LHCN-M2 (cell line): ENCODE results near the gene C1R. TPM values are rescaled to one million over a fixed set of nuclear protein-coding genes. Genes with fewer than 3 reads are reported as not detected.
"Not testable (repeated sequence)": the region's sequence is repeated elsewhere in the genome, so short reads cannot be mapped to it uniquely, and the experiment has no call there.

Experiments
- DNase-seq: peaks from one replicate; pipeline ENCODE4 v3.0.0-alpha.2; 2012; ENCODE audit warnings: low read depth
- total RNA-seq: library from RNA; depleted of rRNA; stranded (reverse); fragments of >200 nt; gene quantifications from 2 replicates; pipeline ENCODE4 v1.2.3, GENCODE V29; 2014

Gene C1R
- total RNA-seq, 1 experiment from 2014 or later, result 131 TPM

- DNase-seq, result peak; percentile 72
Observed at GRCh38 chr12:7068240-7068993, 23.8 kb downstream of the C1R start.

GRCh38 chr12:7067096-7067495, 25.1 kb downstream of the C1R start:
- no peak for DNase-seq

DNA sequence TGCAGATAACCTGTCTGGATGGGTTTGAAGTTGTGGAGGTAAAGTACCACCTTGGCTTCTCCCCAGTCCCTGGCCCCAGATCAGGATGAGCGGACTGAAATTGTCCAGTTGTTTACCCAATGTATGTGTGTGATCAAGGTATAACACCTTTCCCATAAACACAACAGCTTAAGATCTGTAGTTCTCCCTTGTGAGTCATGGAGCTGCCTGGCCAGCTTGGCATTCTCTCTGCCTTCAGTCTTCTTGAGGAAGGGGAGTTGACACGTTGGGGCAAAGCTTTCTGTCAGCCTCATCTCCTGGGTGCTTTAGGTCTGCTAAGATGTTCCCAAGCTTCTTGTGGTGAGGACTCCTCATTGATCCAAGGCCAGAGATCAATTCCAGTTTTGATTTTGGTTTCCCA, 25.6 kb downstream of the C1R start:
- no peak for DNase-seq

GRCh38 chr12:7065073-7065623, 27.1 kb downstream of the C1R start:
- no peak for DNase-seq

DNA sequence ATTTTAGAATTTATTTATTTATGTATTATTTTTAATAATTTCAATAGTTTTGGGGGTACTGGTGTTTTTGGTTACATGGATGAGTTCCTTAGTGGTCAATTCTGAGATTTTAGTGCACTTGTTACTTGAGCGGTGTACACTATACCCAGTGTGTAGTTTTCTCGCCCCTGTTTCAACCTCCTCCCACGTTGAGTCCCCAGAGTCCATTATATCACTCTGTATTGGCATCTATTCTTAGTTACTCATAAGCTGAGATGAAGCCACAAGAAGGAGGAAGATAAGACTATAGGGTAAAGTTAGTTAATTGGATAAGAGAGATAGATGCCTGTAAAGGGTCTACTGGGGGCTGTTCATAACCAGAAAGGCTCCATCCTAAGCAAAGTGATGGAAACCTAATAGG, 27.7 kb downstream of the C1R start:
- no peak for DNase-seq

DNA sequence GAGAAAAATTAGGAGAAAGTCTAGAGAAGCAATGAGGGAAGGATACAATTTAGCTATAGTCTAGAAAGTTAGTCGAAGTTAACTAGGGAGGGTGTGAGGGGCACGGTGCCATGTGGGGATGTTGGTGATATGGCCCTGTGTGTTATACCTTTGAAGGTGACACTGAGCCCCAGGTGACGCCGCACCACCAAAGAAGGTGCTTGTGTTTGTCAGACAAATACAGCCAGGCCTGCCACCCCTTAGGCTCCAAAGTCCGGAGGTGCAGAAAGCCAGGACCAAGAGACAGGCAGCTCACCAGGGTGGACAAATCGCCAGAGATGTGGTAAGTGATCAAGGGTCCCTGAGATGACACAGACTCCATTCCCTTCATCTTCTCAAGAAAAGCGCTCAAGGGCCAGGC, 30.6 kb downstream of the C1R start:
- DNase-seq, result no peak

DNA sequence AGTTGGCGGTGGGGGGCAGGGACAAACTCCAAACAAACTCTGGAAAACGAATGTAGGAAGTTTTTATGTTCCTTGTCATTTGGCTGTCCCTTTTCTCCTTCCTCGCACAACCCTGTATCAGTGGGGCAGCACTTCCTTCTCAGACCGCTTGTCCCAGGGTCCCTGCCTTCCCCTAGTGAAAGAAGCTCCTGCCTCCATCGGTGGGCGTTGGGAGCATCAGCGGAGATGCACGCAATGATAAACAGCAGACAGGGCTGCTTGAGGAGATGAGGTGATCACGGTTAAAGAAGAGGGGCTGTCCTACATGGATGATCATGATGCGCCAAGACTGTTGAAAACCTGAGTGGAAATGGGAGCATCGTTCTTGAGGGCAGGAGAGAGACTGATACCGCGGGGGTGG, 31.1 kb downstream of the C1R start:
- no peak for DNase-seq

DNA sequence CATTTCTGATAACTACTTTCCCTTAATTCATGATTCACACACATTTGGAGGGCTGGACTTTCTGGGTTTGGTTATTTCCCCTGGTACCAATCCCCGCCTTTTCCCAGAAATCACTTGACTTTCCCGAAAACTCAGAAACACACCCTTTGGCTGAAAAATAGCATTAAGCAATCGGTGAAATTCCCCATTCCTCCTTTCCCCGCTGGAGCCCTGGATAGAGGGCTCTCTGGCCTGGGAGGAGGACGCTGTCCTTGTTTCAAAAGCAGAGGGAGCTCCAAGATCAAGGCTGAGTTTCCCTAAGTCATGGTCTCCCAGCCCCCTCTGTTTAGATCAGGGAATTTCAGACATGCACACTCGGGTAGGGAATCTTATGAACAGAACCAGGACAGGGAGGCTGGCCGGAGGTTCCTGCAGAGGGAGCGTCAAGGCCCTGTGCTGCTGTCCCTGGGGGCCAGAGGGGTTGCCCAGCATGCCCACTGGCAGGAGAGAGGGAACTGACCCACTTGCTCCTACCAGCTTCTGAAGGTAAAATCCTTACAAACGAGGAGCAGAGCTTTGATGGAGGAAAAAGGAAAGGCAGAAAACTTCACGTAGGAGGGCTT, 31.8 kb downstream of the C1R start, which contains the start of gene C1S:
Gene C1S, plus strand, starts transcription at position 366 of the 602 bp plus-strand sequence. CDS start 1,195 bp downstream, outside the sequence.
- DNase-seq, result peak; percentile 96

GRCh38 chr12:7059780-7060179, 32.5 kb downstream of the C1R start:
- no peak for DNase-seq

DNA sequence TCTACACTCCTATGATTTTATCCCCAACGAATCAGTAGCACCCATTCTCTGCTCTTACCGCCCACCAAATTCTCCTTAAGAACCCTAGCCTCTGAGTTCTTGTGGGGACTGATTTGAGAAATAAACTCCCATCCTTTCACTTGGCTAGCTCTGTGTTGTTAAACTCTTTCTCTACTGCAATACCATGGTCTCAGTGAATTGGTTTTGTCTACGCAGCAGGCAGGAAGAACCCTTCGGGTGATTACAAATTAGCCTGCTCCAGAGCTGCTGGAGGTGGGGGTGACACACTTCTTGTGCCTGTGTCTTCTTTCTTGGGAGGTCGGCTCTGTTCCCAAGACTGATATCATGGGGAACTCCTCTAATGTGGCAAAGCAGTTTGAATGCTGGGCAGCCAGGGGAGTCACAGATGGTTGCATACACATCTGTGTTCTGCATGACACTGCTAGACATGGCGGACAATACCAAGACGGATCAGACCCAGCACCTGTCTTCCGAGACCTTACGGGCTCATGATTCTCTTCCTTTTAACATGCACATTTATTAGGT, 33.3 kb downstream of the C1R start:
- no peak for DNase-seq

DNA sequence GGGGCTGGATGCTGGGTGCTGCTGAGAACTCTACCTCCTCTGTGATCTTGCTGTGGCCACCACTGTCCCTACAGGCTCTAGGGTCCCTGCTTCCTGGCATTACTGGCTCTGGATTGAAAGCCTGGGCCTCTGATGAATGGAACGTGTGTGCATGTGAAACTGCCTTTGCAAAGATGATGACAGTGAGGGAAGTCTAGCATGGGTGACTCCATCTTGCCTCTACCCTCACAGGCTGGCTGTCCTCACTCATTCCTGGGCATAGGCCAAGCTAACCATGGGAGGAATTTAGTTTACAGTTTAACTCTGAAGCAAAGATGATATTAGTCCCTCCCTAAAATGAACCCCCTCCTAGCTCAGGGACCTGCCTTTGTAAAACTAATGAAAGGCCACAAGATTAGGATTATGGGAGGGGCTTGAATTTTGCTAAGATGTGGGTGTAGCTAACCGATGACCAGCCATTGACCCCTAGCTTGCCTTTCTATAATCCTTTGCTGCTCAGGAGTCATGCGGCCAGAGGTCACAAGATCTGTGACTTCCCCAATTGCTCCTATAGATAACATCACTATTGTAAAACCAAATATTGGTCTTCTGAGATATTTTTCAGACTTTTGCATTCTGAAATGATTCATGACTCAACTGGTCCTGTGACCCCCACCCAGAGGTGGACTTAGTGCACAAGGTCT, 33.9 kb downstream of the C1R start:
- no peak for DNase-seq

GRCh38 chr12:7055736-7056135, 36.5 kb downstream of the C1R start:
- DNase-seq, result not testable (repeated sequence)

- DNase-seq, result no peak
Observed at GRCh38 chr12:7054925-7055324, 37.3 kb downstream of the C1R start.

DNA sequence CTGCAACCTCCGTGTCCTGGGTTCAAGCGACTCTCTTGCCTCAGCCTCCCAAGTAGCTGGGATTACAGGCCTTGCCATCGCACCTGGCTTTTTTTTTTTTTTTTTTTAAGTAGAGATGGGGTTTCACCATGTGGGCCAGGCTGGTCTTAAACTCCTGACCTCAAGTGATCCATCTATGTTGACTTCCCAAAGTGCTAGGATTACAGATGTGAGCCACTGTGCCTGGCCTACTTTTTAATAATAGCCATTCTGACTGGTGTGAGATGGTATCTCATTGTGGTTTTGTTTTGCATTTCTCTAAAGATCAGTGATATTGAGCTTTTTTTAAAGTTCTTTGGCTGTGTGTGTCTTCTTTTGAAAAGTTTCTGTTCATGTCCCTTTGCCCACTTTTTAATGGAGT, 42.3 kb downstream of the C1R start:
- DNase-seq, result not testable (repeated sequence)

DNA sequence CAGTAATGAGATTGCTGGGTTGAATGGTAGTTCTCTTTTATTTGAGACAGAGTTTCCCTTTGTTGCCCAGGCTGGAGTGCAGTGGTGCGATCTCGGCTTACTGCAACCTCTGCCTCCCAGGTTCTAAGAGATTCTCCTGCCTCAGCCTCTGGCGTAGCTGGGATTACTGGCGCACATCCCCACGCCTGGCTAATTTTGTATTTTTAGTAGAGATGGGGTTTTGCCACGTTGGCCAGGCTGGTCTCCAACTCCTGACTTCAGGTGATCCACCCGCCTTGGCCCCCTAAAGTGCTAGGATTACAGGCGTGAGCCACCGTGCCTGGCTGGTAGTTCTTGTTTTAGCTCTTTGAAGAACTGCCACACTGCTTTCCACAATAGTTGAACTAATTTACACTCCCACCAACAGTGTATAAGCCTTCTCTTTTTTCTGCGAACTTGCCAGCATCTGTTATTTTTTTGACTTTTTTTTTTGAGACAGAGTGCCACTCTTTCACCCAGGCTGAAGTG, 42.7 kb downstream of the C1R start:
- not testable (repeated sequence) for DNase-seq

GRCh38 chr12:7047306-7047705, 44.9 kb downstream of the C1R start:
- no peak for DNase-seq

DNA sequence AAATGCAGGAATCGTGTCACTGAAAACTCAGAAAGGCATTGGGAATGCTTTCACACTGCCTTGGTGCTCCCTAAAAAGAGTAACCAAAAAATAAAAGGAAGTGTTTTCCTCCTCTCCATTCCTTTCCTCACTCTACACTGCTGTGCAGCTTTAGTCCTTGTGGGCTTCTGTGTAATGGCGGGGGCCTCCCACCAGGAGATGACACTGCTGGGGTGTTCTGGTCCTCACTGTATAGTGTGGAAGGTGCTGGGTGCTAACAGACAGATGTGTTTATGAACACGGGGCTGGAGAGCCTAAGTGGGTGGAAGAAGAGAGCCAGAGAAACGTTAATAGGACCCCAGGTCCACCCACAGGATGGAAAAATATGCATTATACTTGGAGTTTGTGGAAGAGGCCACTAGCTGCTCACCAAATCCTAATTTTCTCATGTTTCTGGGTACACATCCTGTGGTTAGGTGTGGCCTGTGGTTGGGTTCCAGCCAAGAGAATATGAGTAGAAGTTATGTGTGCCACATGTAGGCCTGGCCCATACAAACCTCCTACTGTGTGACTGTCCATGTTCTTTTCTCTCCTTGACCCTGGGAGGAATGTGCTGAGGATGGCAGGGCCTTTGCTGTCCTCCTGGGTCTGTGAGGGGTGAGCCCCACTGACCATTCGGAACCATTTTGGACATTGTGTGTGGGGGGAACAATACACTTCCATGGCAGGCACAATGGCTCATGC, 45.7 kb downstream of the C1R start:
- no peak for DNase-seq

- DNase-seq, result no peak
Observed at GRCh38 chr12:7045913-7046312, 46.3 kb downstream of the C1R start.

- DNase-seq, result peak; percentile 53
Observed at GRCh38 chr12:7042842-7043241, 49.4 kb downstream of the C1R start.

DNA sequence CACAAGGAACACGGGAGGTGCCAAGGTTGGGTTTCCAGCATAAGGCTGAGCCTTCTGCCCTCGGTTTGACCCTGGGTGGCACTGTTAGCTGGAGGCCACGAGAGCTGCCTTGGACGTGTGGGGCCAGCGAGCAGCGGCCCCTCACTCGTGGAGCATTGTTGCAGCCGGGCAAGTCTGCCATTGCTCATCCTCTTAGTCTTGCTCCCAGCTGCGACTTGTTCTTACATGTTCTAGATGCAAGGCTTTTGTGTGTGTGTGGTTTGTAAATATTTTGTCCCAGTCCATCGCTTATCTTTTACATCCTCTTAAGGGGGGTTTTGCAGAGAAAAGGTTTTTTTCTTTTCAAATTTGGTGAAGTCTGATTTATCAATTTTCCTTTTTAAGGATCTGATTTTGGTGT, 52.8 kb downstream of the C1R start:
- no peak for DNase-seq

- no peak for DNase-seq
Observed at GRCh38 chr12:7038591-7038990, 53.7 kb downstream of the C1R start.
